NCI-H2196 (cell line): ENCODE results near the gene TLL1.
A peak's percentile ranks its signal among the peaks of the same experiment; 100 is the strongest.

Source experiments
- DNase-seq: peaks from one replicate; lab custom pipeline; 2025; ENCODE audit not compliant: unreplicated experiment; lab: John Stamatoyannopoulos, UW

The TLL1 gene

DNA sequence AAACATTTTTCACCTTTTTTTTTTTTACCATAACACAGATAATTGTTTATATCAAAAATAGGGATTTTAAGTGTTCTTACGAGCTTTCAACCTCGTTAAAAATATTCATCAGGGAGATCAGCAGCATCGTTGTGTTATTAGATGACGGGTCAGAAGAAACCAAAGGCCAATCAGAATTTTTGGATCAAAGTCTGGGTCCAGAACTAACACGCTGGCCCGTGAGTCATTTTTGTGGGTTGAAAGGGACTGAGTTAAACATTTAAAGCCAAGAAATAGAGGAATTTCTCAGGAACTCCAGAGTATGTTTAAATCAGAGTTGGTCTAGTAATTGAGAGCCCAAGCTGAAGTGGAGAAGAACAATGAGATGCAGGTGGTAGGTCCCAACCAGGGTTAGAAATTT, 170.8 kb downstream of the TLL1 start:
- no peak for DNase-seq

DNA sequence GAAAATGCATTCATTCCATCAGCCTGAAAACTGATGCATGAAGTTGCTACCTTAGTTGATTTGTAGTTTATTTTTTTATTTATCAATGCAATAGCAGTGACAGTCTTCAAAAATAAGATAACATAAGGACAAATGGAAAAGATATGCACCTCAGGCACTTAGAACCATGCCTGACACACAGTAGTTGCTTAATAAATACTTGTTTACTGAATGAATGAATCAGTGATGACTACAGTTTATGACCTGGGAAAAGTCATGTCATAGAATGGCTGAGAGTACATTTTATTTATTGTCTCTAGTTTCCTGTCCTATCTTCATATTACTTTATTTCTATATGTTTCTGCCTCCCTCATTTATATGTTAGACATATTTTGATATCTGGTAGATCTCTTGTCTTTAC, 171.8 kb downstream of the TLL1 start:
- no peak for DNase-seq

DNA sequence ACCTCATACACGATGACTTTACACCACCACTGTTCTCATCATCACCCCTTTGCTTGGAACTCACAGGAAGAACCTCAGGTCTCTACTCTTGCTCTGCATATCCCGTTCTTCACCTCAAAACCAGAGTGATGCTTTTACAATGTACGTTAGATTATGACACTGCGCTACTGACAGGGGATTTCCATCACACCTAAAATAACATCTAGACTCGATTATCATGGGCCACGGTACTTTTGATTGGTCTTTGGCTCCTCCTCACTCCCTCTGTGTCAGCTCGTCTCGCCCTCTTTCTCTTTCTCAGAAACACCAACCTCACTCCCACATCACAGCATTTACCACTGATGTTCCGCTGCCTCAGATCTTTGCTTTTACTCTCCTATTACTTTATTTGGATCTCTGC, 172.4 kb downstream of the TLL1 start:
- no peak for DNase-seq

DNA sequence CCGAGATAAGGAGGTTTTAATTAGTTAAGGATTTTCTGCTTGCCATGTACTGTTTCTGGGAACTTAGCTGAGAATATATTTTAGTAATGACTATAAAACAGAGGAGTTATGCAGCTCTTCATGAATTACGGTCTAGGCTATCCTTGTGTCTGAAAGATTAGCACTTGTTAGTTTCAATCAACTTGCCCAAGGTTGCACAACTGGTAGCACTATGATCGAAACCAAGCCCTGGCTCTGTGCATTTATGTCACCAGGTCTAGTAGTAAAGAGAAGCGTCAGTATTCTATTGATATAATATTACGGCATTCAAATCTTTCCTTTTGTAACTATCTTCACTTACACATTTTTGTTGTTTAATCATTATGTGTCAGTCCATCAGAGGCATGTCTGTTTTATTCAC, 176.0 kb downstream of the TLL1 start:
- no peak for DNase-seq

DNA sequence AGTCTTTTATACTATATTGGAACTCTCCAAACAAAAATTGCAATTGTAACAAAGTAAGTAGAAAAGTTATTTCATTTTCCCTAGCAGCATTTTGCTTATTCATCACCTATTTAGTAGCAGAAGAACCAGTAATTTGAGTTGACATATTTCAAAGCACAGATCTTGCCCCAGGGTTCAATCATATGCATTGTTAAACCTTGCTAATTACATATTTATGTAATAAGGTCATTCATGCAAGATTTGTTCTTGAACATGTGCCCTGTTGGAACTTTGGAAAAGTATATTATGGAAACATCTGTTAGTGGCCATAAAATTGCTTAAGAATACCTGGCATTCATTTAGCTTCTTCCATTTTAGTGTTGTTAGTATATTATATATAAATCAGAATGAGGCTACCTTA, 191.7 kb downstream of the TLL1 start:
- DNase-seq, result no peak

DNA sequence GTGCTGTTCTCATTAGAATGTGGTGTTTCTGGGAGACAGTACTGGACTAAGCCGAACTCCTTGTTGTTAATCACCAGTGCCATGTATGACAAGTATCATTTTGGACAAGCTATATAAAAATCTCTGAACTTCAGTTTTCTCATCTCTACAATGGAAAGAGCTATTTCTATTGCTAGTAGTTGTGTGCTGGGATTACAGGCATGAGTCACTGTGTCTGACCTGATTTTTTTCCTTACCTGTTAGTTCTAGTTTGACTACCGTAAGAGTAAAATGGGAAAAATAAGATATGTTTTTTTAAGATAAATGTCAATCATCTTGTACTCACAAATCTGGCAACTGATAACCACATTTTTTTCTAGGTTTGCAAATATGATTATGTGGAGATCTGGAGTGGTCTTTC, 192.3 kb downstream of the TLL1 start:
- no peak for DNase-seq

DNA sequence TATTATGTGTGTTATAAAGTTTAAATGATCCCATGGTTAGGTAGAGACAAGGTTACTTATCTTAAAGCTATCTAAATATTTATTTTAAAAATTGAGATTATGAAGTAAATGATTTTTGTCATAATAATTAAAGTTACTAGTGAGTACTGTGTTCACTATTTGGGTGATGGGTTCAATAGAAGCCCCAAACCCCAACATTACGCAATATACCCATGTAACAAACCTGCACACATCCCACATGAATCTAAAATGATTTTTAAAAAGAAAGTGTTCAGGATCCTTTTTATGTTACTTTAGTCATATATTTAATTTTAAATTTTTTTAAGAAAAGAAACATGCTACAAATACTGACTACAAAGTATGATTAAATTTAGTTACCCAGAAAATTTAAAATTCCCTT, 193.9 kb downstream of the TLL1 start:
- no peak for DNase-seq

DNA sequence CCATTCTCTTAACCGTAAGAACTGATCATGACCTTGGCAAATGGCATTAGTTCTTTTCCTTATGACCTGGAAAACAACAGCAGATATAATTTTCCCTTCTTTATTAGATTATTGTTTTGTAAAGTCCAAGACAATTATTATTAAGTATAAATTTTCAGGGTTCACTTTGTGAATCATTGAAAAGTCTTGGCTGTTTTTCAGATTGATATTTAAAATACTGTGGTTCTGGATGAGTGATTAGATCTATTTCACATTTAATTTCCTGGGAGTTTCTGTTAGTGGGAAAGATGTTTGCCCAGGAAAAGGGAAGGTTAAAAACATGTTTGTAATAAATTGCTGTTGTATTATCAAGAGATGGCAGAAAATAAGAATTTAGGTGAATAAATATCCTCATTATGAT, 194.9 kb downstream of the TLL1 start:
- DNase-seq, result no peak

DNA sequence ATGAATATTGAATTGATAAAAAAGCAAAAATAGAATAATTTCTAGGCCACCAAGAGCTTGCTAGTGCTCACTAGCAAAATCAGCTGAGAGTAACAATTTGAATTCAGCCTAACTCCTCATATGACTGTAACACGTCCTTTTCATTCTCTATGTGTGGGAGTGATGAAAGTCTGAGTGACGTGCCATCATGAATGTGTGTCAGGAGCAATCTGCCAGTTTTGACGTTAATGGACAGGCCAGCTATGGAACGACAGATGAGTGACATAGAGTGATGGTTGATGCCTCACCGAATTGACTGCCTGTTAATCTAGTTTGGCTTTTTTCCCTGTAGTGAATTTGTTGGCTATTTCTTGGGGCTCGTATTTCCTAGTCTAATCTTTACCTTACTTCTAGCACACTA, 200.7 kb downstream of the TLL1 start:
- no peak for DNase-seq

DNA sequence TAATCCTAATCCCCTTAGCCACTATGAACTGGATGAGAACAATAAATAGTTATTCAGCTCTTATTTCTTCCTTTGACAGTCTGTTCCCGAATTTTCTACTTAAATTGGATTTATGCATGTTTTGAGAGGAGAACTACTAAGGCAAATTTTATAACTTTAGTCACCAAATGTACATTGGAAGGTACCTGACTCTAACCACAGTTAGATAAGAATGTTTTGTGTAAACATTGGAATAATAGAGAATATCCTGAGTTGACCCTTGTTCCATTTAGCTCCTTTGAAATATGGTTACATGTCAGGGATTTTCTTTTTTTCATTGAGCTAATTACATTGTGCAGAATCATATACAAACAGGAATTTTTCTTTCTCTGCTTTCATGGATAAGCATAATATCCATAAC, 202.6 kb downstream of the TLL1 start:
- no peak for DNase-seq

DNA sequence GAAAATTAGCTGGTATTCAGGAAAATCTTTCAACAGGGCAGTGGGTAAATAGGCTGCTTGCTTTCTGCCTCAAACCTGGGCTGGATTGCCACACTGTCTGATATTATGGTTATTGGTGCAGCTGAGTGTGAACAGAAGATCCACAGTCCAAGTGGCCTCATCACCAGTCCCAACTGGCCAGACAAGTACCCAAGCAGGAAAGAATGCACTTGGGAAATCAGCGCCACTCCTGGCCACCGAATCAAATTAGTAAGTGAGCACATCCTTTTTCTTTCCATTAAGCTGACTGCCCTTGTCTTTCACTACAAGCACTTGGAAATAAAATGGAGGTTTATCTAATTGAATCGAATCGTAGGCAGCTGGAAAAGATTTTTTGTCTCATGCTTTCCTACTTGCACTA, 204.7 kb downstream of the TLL1 start:
- DNase-seq, result no peak

DNA sequence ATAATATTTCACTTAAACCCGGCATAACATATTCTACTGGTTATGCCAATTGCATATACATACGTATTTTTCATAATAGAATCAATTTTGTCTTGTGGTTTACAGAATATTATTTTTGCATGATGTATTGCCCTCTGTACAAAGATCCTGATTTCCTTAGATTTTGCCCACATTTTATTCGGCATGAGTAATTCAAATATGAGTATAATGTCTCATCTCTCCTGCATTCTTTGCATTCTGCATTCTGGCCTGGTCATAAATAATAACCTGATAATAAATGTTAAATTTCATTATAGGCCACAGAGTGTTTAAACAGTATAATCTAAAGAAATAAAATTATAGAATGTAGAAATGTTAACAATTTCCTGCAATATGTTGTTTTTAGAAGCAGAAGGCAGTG, 205.3 kb downstream of the TLL1 start:
- DNase-seq, result no peak

DNA sequence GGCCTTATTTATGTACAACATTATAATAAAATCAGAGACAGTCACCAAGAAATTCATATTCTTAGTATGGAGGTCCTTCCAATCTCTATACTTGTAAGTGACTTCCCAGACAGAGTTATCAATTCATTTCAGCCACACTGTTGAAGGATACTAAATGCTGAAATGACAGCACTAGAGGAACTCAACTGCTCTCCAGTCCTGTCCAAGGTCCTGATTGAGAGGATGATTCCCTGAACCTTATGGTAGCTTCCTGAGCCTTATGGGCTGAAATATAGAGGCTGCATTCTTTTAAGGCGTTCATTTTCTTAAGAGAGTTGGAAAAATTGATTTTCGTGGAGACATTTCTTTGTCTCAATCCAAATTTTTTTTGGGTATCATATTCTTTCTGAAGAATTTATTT, 205.9 kb downstream of the TLL1 start:
- no peak for DNase-seq

DNA sequence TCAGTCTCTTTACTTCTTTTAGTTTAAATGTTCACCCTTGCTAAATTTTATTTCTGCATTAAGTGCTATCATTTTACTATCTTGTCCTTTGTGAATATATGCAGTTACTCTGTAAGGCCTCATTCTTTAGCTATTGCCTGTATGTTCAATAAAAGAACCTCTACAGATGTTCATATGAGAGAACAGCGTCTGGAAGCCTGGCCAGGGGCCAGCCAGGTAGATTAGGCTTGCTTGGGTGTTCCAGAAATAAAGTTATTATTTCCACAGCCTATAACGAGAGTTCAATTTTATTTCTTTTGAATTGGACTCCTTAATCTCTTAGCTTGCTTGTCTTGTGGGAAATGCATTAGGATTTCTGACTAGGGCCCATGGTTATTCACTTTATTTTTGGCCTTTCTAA, 214.5 kb downstream of the TLL1 start:
- no peak for DNase-seq

DNA sequence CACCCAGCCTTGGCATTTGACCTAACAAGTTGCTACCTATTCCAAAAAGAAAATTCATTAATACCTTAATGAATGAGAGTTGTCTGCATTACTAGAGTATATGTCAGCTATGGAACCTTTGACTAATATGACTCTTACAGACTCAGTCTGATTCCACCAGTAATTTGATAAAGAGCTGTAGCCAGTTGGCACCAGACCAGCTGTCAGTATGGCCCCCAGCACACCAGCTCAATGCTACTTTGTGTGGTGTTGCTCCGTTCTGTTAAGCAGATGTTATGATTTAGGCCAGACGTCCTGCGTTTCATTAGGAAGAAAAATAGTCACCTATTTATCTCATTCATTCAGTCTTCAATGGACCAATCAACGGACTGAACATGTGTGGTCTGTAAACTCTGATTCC, 215.5 kb downstream of the TLL1 start:
- DNase-seq, result no peak

DNA sequence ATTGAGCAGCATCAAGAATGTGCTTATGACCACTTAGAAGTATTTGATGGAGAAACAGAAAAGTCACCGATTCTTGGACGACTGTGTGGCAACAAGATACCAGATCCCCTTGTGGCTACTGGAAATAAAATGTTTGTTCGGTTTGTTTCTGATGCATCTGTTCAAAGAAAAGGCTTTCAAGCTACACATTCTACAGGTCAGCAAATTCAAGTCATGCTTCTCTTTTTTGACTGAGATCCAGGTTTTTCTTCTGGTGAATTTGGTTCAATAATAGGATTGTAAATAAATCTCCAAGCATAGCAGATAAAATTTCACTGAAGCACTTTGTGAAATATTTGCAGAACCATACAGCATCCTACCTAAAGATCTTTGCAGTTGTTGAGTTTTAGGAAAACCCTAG, 218.1 kb downstream of the TLL1 start:
- DNase-seq, result no peak

DNA sequence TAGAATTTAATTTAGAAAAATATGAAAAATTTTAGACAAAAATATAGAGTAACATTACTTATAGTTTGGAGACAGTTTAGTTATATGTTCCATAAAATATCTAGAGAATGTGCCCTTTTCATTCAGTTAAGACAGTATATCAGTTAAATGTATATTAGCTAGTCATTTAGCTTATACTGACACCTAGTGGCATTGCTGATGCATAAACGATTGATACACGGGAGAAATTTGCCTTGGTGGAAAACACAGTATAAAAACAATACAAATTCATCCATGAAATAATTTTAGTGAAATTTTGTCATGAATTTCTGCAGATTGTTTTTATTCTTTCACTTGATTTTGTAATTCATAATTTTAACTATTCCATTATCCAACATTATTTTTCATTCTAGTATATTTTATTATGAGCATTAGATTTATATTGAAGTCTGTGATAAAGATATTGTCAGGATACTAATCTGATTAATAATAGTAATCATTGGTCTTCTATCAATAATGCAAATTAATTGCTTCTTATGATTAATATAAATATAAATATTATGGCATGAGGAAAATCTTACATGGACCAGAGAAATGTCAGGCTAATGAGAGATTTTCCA, 219.0 kb downstream of the TLL1 start:
- peak; percentile 7 for DNase-seq

DNA sequence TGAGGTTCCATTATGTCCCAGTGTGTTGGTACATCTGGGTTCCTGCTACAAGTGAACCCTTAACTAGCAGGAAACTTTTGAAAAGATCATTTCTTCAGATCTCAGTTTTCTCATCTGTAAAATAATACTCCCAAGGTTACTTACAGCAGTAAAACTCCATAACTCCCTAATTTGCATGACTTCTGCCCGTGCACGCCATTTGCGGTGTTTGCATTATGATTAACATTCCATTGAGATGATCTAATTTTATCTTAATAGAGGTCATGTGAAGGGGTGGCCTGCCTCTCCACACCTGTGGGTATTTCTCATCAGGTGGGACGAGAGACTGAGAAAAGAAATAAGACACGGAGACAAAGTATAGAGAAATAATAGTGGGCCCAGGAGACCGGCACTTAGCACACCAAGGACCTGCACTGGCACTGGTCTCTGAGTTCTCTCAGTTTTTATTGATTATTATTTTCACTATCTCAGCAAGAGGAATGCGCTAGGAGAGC, 219.8 kb downstream of the TLL1 start:
- DNase-seq, result no peak

DNA sequence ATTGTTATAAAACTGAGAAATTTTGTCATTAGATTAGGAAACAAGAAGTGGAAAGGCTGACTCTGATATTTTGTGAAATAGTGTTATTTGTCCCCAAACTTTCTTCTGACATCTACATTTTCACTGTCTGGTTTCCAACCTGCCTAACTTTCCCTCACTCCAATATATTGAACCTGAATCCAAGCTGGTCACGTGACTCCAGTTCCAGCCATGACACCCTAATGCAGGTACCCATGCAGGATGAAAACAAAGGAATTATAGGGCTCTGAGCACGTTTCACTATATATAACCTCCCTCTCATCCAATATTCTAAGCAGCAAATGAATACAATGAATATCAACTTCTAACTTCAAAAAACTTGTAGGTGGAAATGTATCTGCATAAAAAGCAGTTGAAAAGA, 231.6 kb downstream of the TLL1 start:
- no peak for DNase-seq

DNA sequence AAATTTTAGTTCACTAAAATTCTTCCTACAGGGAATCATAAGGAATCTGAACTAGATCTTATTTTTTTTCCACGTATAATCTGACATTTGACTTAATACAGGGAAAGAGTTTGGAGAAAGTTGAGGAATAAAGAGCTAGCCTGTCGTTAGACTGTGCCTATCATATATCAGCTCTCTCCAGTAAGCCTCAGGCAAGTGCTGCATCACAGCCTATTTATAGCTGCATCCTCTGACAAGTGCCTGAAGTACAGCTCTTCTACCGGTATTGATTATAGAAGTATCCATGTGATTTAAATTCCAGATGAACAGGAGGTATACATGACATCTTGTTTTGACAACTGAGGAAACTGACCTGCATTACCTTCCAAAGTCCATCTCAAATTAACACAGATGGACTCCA, 248.9 kb downstream of the TLL1 start:
- no peak for DNase-seq

DNA sequence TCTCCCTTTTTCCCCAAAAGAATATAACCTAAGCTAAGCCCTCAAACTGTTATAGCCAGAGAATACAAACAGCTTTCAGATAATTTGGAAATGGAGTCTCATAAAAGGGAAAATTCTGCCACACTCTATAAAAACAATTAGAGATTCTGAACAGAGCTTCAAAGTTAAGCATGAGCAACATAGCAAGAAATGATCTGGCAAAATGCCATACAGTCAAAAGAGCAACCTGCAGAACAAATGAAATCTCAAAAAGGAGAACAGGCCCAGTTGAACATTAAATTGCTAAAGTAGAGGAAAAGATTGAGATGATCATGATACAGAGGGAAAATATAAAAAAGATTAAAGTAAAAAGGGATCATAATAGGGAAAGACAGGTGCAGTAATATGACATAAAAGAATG, 250.5 kb downstream of the TLL1 start:
- DNase-seq, result no peak

DNA sequence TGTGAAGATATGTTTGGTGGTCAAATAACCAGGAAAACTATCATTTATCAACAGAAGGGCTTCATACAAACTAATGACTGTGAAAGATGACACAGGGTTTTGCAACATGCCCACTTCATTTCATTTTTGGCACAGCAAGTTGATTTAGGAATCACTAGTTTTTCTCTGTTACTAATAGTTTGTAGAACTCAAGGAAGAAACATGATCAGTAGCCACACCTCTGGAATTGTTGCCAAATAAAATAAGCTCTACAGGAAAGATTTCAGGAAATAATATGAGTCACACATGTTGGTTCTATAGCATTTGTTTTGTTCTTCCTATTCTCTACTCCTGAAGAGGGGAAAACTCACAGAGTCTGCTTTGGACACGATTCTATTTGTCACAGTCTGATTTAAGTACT, 255.4 kb downstream of the TLL1 start:
- DNase-seq, result no peak

DNA sequence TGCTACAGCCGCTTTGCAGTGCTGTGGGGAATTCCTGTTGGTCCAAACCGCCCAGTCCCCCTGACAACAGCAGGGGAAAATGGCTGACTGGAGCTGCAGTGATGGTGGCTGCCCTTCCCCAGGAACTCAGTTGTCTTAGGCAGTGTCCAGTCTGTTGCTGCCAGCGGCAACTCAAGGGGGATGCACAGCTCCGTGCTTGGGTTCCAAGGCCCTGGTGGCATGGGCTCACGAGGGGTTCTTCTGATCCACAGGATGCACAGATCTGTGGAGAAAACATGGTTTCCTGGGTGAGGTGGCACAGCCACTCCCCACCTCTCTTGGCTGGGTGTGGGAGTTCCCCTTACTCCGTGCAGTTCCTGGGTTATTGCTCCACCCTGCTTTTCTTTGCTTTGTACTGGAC, 261.2 kb downstream of the TLL1 start:
- no peak for DNase-seq

DNA sequence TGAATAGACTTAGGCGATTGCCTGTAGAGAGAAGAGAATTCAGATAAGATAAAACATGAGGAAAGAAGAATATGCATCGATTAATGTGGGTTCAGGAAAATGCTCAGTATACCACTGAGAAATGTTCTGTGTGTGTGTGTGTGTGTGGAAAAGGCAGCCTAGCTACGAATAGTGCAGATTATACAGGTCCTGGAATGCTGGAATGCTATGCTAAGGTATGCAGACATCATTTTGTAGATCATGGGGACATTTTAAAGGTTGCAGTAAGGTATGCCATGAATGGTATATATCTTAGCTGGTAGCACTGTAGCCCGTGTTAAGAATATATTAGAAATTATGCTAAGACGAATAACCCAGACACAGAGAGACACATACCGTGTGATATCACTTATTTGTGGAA, 267.9 kb downstream of the TLL1 start:
- DNase-seq, result no peak
